ENCODE data around the gene GBP5. TPM values are rescaled to one million over a fixed set of nuclear protein-coding genes. Genes with fewer than 3 reads are reported as not detected.
"Not testable (repeated sequence)": the region's sequence is repeated elsewhere in the genome, so short reads cannot be mapped to it uniquely, and the experiment has no call there.

The GBP5 gene
- not detected for polyA plus RNA-seq (2013, experiment 1 of 2)
- not detected for polyA plus RNA-seq (2013, experiment 2 of 2)

DNA sequence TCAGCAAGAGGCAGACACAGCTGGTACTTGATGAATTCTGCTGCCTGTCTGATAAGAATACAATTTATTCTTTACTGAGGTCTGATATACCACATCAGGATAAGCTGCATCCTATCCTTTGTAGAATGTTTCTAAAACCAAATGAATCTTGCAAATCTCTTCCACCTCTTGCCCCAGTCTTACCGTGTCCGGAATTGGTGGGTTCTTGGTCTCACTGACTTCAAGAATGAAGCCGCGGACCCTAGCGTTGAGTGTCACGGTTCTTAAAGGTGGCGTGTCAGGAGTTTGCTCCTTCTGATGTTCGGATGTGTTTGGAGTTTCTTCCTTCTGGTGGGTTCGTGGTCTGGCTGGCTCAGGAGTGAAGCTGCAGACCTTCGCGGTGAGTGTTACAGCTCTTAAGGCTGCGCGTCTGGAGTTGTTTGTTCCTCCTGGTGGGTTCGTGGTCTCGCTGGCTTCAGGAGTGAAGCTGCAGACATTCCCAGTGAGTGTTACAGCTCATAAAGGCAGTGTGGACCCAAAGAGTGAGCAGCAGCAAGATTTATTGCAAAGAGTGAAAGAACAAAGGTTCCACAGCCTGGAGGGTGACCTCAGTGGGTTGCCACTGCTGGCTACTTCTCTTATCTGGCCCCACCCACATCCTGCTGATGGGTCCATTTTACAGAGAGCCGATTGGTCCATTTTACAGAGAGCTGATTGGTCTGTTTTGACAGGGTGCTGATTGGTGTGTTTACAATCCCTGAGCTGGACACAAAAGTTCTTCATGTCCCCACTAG, at the start of gene GBP5:
GBP5 (minus strand) TSS at position 592 of the 773 bp plus-strand sequence. CDS start 3,305 bp downstream, outside the sequence.
- H3K4me3 ChIP-seq (ENCODE audit: low read length); H3K36me3 ChIP-seq (ENCODE audit: insufficient read depth, low read length); H3K4me1 ChIP-seq (ENCODE audit: insufficient read depth, low read length); H3K9me3 ChIP-seq (ENCODE audit: insufficient read depth, low read depth, low read length); H3K9ac ChIP-seq (ENCODE audit: low read depth, low read length); H3K27me3 ChIP-seq (ENCODE audit: insufficient read depth, low read length); H3K27ac ChIP-seq (ENCODE audit: low read depth, low read length): not testable (repeated sequence)
- WGBS, result 95% methylated on average over 16 of the region's 16 CpGs

DNA sequence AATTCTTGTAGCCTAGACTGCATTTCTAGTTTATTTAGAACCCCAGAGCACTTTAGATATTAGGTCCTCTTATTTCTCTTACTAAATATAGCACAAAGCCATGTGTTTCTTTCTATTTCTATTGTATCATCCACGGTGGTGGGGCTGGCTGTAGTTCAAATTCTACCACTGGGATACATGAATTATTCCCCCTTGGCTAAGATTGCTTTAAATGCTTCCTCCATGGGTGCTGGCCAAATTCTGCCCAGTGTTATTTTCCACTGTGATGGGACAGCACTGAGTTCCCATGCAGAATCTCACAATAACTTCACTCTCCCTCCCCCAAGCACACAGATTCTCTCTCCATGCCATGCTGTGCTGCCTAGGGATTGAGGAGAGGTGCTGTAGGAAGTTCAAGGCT, 49.7 kb upstream of the GBP5 start:
- Histone ChIP-seq H3K4me1 (ENCODE audit: insufficient read depth, low read length) (peaks cover 10% of the 10 kb centered on the region; the same call in 1 of the 2 replicates), H3K4me3 (ENCODE audit: low read length) (no peak overlapping the region), H3K9ac (ENCODE audit: low read depth, low read length) (no peak overlapping the region), H3K36me3 (ENCODE audit: insufficient read depth, low read length) (no peaks in the 10 kb centered on the region), H3K27ac (ENCODE audit: low read depth, low read length) (no peak overlapping the region), H3K27me3 (ENCODE audit: insufficient read depth, low read length) (no peaks in the 10 kb centered on the region), H3K9me3 (ENCODE audit: insufficient read depth, low read depth, low read length) (peaks cover 14% of the 10 kb centered on the region)
- whole genome bisulfite sequencing, result 100% methylated on average over 1 of the region's 1 CpG

DNA sequence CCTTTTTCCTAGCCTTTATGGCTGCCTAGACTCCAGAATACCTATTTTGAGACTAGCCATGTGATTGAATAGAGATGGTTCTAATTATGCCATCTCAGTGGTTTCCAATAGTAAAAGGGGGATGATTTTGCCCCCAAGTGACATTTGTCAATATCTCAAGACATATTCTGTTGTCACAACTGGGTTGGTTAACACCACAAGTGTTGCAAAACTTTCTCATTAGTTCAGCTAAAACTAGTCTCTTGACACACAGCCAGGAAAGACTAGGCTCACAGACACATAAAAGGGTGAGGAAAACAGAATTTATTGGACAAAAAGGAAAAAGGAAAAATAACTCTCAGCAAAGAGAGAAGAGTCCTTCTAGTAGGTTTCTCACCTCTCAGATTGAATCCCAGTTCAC, 39.9 kb upstream of the GBP5 start:
- no peak overlapping the region for H3K4me3 ChIP-seq (ENCODE audit: low read length)
- H3K9me3 ChIP-seq (ENCODE audit: insufficient read depth, low read depth, low read length), result peaks cover 18% of the 10 kb centered on the region
- H3K9ac ChIP-seq (ENCODE audit: low read depth, low read length), result no peak overlapping the region
- H3K36me3 ChIP-seq (ENCODE audit: insufficient read depth, low read length), result no peaks in the 10 kb centered on the region
- no peak overlapping the region for H3K27ac ChIP-seq (ENCODE audit: low read depth, low read length)
- no peaks in the 10 kb centered on the region for H3K27me3 ChIP-seq (ENCODE audit: insufficient read depth, low read length)
- no peaks in the 10 kb centered on the region for H3K4me1 ChIP-seq (ENCODE audit: insufficient read depth, low read length)

- no peaks in the 10 kb centered on the region for H3K27me3 ChIP-seq (ENCODE audit: insufficient read depth, low read length)
- H3K4me1 ChIP-seq (ENCODE audit: insufficient read depth, low read length), result no peaks in the 10 kb centered on the region
- no peaks in the 10 kb centered on the region for H3K36me3 ChIP-seq (ENCODE audit: insufficient read depth, low read length)
- H3K9me3 ChIP-seq (ENCODE audit: insufficient read depth, low read depth, low read length), result peaks cover 18% of the 10 kb centered on the region
- WGBS, result 84% methylated on average over 4 of the region's 4 CpGs
- H3K4me3 ChIP-seq (ENCODE audit: low read length), result no peak overlapping the region
- H3K9ac ChIP-seq (ENCODE audit: low read depth, low read length), result no peak overlapping the region
- H3K27ac ChIP-seq (ENCODE audit: low read depth, low read length), result no peak overlapping the region
Measured at GRCh38 chr1:89311757-89312156, 39.1 kb upstream of the GBP5 start.

DNA sequence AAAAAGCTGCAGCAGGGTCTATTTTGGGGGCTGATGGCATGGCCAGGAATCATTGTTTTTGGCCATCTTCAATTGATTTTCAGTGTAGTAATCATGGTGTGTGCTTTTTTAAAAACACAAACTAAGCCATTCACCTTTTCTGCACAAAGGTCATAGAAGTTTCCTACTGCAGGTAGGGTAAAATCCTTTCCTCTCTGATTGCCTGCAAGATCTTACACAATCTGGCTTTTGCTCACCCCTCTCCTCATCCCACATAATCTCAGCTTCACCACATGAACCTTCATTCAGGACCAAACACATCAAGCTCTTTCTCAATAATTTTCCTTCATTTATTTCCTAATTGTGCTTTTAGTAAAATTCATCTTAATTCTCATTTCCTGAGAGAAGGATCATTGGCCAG, 38.3 kb upstream of the GBP5 start:
- Histone ChIP-seq H3K9ac (ENCODE audit: low read depth, low read length) (no peak overlapping the region), H3K4me1 (ENCODE audit: insufficient read depth, low read length) (no peaks in the 10 kb centered on the region), H3K4me3 (ENCODE audit: low read length) (no peak overlapping the region), H3K27me3 (ENCODE audit: insufficient read depth, low read length) (no peaks in the 10 kb centered on the region), H3K36me3 (ENCODE audit: insufficient read depth, low read length) (no peaks in the 10 kb centered on the region), H3K27ac (ENCODE audit: low read depth, low read length) (no peak overlapping the region), H3K9me3 (ENCODE audit: insufficient read depth, low read depth, low read length) (peaks cover 11% of the 10 kb centered on the region)

- Histone ChIP-seq H3K36me3 (ENCODE audit: insufficient read depth, low read length) (no peaks in the 10 kb centered on the region), H3K9me3 (ENCODE audit: insufficient read depth, low read depth, low read length) (peaks cover 11% of the 10 kb centered on the region), H3K4me3 (ENCODE audit: low read length) (no peak overlapping the region), H3K27ac (ENCODE audit: low read depth, low read length) (no peak overlapping the region), H3K27me3 (ENCODE audit: insufficient read depth, low read length) (no peaks in the 10 kb centered on the region), H3K9ac (ENCODE audit: low read depth, low read length) (no peak overlapping the region), H3K4me1 (ENCODE audit: insufficient read depth, low read length) (no peaks in the 10 kb centered on the region)
- WGBS, result 63% methylated on average over 1 of the region's 1 CpG
Measured at GRCh38 chr1:89310505-89310904, 37.8 kb upstream of the GBP5 start.

DNA sequence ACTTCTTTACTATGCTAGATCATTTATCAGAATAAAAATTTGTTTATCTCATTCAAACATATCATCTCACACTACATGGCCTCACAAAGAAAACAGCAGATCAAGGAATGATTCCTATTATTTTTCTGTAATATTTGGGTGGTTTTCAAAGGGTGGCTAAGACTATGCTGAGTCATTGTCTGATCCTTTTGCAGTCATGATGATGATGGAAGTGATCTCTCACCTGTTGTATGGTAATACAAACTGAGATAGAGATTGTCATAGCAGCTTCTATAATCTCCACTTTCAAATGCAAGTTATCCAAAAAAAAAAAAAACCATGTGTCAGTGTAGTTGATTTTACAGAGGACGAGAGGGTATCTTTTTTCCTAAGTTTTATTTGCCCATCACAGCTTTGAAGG, 37.2 kb upstream of the GBP5 start:
- Histone ChIP-seq H3K9ac (ENCODE audit: low read depth, low read length) (no peak overlapping the region), H3K36me3 (ENCODE audit: insufficient read depth, low read length) (no peaks in the 10 kb centered on the region), H3K9me3 (ENCODE audit: insufficient read depth, low read depth, low read length) (peaks cover 7% of the 10 kb centered on the region; the same call in 1 of the 2 replicates), H3K27ac (ENCODE audit: low read depth, low read length) (no peak overlapping the region), H3K27me3 (ENCODE audit: insufficient read depth, low read length) (no peaks in the 10 kb centered on the region), H3K4me3 (ENCODE audit: low read length) (no peak overlapping the region), H3K4me1 (ENCODE audit: insufficient read depth, low read length) (no peaks in the 10 kb centered on the region)
- WGBS, result 100% methylated on average over 1 of the region's 1 CpG

DNA sequence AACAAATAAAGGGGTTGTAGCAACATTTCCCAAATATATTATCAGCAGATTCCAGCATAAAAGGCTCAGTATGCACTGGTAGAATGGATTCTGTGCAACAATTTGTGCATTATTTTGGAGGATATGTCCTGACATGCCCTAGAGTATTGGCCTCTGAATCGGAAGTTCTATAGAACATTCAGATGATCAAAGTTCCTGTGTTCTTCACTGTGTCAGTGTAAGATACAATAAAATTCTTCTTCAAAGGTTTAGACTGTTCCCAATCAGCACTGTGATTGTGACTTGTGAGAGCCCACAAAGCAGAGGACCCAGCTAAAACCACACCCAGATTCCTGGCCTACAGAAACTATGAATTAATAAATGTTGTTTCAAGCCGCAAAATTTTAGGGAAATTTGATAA, 33.6 kb upstream of the GBP5 start:
- peaks cover 20% of the 10 kb centered on the region for H3K9me3 ChIP-seq (ENCODE audit: insufficient read depth, low read depth, low read length)
- no peaks in the 10 kb centered on the region for H3K36me3 ChIP-seq (ENCODE audit: insufficient read depth, low read length)
- H3K27ac ChIP-seq (ENCODE audit: low read depth, low read length), result no peak overlapping the region
- no peak overlapping the region for H3K9ac ChIP-seq (ENCODE audit: low read depth, low read length)
- WGBS, result 95% methylated on average over 1 of the region's 2 CpGs
- H3K27me3 ChIP-seq (ENCODE audit: insufficient read depth, low read length), result no peaks in the 10 kb centered on the region
- no peak overlapping the region for H3K4me3 ChIP-seq (ENCODE audit: low read length)
- no peaks in the 10 kb centered on the region for H3K4me1 ChIP-seq (ENCODE audit: insufficient read depth, low read length)

- 93% methylated on average over 2 of the region's 2 CpGs for WGBS
Measured at GRCh38 chr1:89305493-89305892, 32.8 kb upstream of the GBP5 start.

DNA sequence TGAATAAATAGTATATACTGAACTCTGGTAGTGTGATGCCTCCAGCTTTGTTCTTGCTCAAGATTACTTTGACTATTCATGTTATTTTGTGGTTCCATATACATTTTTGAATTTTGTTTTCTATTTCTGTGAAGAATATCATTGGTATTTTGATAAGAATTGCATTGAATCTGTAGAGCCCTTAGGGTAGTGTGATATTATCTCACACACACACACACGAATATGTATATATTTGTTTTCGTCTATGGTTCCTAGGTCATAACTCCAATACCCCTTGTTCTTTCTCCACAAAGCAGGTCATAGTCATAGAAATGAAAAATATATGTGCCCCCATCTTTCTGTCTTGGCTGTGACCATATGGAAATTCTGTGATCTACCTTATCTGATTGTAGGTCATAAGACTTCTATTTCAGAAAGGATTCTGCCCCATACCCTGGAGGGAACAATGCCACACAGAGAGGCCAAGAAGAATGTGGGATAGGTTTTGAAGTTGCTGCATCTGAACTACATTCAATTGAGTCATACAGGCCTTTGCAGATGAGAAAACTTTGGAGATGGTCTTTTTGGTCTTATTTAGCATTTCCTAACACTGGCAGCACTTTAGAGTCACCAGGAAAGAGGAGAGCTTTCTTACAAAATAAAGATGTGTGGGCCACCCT, 32.0 kb upstream of the GBP5 start:
- Histone ChIP-seq H3K9me3 (ENCODE audit: insufficient read depth, low read depth, low read length) (peaks cover 20% of the 10 kb centered on the region), H3K27me3 (ENCODE audit: insufficient read depth, low read length) (no peaks in the 10 kb centered on the region), H3K9ac (ENCODE audit: low read depth, low read length) (no peak overlapping the region), H3K4me3 (ENCODE audit: low read length) (no peak overlapping the region), H3K36me3 (ENCODE audit: insufficient read depth, low read length) (no peaks in the 10 kb centered on the region), H3K4me1 (ENCODE audit: insufficient read depth, low read length) (no peaks in the 10 kb centered on the region), H3K27ac (ENCODE audit: low read depth, low read length) (no peak overlapping the region)
- no CpG with 5 or more reads among the region's 2 CpGs for WGBS

More at GRCh38 chr1:89305493-89305892, 32.8 kb upstream of the GBP5 start:
- Histone ChIP-seq H3K9me3 (ENCODE audit: insufficient read depth, low read depth, low read length) (peaks cover 20% of the 10 kb centered on the region), H3K27me3 (ENCODE audit: insufficient read depth, low read length) (no peaks in the 10 kb centered on the region), H3K9ac (ENCODE audit: low read depth, low read length) (no peak overlapping the region), H3K27ac (ENCODE audit: low read depth, low read length) (no peak overlapping the region), H3K4me3 (ENCODE audit: low read length) (no peak overlapping the region), H3K36me3 (ENCODE audit: insufficient read depth, low read length) (no peaks in the 10 kb centered on the region), H3K4me1 (ENCODE audit: insufficient read depth, low read length) (no peaks in the 10 kb centered on the region)

DNA sequence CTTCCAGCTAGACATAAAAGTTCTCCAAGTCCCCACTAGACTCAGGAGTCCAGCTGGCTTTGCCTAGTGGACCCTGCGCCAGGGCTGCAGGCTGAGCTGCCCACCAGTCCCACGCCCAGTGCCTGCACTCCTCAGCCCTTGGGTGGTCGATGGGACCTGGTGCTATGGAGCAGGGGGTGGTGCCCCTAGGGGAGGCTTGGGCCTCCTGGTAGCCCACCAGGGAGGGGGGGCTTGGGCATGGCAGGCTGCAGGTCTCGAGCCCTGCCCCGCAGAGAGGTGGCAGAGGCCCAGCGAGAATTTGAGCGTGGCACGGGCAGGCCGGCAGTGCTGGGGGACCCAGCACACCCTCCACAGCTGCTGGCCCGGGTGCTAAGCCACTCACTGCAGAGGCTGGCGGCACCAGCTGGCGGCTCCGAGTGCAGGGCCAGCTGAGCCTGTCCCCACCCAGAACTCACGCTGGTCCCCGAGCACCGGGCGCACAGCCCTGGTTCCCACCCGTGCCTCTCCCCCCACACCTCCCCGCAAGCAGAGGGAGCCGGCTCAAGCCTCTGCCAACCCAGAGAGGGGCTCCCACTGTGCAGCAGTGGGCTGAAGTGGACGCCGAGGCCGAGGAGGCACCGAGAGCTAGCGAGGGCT, 30.2 kb upstream of the GBP5 start:
- Histone ChIP-seq H3K36me3 (ENCODE audit: insufficient read depth, low read length) (no peaks in the 10 kb centered on the region), H3K9ac (ENCODE audit: low read depth, low read length) (no peak overlapping the region), H3K9me3 (ENCODE audit: insufficient read depth, low read depth, low read length) (peaks cover 13% of the 10 kb centered on the region), H3K4me3 (ENCODE audit: low read length) (no peak overlapping the region), H3K27me3 (ENCODE audit: insufficient read depth, low read length) (no peaks in the 10 kb centered on the region), H3K4me1 (ENCODE audit: insufficient read depth, low read length) (no peaks in the 10 kb centered on the region), H3K27ac (ENCODE audit: low read depth, low read length) (no peak overlapping the region)
- WGBS, result 96% methylated on average over 25 of the region's 25 CpGs
